Stimulated activated CD8-positive, alpha-beta memory T cell treated with anti-CD3 and anti-CD28 coated beads, Interleukin-15, amount 100 ng/mL, for 1 hour (primary cell): Measurements from ENCODE around the gene NIPAL3.
"Not testable (repeated sequence)": the region's sequence is repeated elsewhere in the genome, so short reads cannot be mapped to it uniquely, and the experiment has no call there.

ENCODE experiments used
- DNase-seq: peaks from one replicate; pipeline ENCODE4 v3.0.0-alpha.2; 2020; ENCODE audit warnings: low read depth

Gene NIPAL3

GRCh38 chr1:24421502-24421901, 5.9 kb downstream of the NIPAL3 start:
- no peak for DNase-seq

- no peak for DNase-seq
Observed at GRCh38 chr1:24424207-24424606, 8.6 kb downstream of the NIPAL3 start.

- no peak for DNase-seq
Observed at GRCh38 chr1:24424990-24425389, 9.4 kb downstream of the NIPAL3 start.

- no peak for DNase-seq
Observed at GRCh38 chr1:24425441-24425840, 9.8 kb downstream of the NIPAL3 start.

GRCh38 chr1:24425922-24426321, 10.3 kb downstream of the NIPAL3 start:
- no peak for DNase-seq

GRCh38 chr1:24426744-24427544, 11.3 kb downstream of the NIPAL3 start:
- DNase-seq: no peak

GRCh38 chr1:24427545-24427862, 11.9 kb downstream of the NIPAL3 start:
- no peak for DNase-seq

GRCh38 chr1:24435782-24436365, 20.3 kb downstream of the NIPAL3 start:
- no peak for DNase-seq

GRCh38 chr1:24437631-24438396, 22.2 kb downstream of the NIPAL3 start:
- DNase-seq: no peak

GRCh38 chr1:24438423-24438901, 22.9 kb downstream of the NIPAL3 start:
- DNase-seq: no peak

- no peak for DNase-seq
Observed at GRCh38 chr1:24440436-24440835, 24.8 kb downstream of the NIPAL3 start.

GRCh38 chr1:24441480-24441879, 25.9 kb downstream of the NIPAL3 start:
- DNase-seq: no peak

GRCh38 chr1:24441996-24442668, 26.5 kb downstream of the NIPAL3 start:
- no peak for DNase-seq

GRCh38 chr1:24442764-24443163, 27.2 kb downstream of the NIPAL3 start:
- DNase-seq: no peak

GRCh38 chr1:24443241-24443656, 27.6 kb downstream of the NIPAL3 start:
- no peak for DNase-seq

GRCh38 chr1:24446446-24446845, 30.8 kb downstream of the NIPAL3 start:
- not testable (repeated sequence) for DNase-seq

GRCh38 chr1:24450316-24450715, 34.7 kb downstream of the NIPAL3 start:
- no peak for DNase-seq

GRCh38 chr1:24450857-24451397, 35.3 kb downstream of the NIPAL3 start:
- DNase-seq: no peak

- no peak for DNase-seq
Observed at GRCh38 chr1:24451746-24452145, 36.1 kb downstream of the NIPAL3 start.

- DNase-seq: no peak
Observed at GRCh38 chr1:24452922-24453485, 37.4 kb downstream of the NIPAL3 start.

GRCh38 chr1:24454673-24455072, 39.1 kb downstream of the NIPAL3 start:
- DNase-seq: no peak

- DNase-seq: no peak
Observed at GRCh38 chr1:24455272-24455671, 39.7 kb downstream of the NIPAL3 start.
